Fibroblast of mammary gland (primary cell): ENCODE results near the gene POU3F2.

ENCODE experiments used
- DNase-seq: peaks from one replicate; pipeline ENCODE4 v3.0.0-alpha.2; 2010; ENCODE audit warnings: low read depth
- H3K4me3 ChIP-seq: 2 replicates; pipeline ENCODE4 v1.5.1; 2011; ENCODE audit warnings: low read depth, mild to moderate bottlenecking, low read length, moderate library complexity; ENCODE audit not compliant: control insufficient read depth
- CTCF ChIP-seq: conservative IDR thresholded peaks from 2 replicates; pipeline ENCODE4 v1.5.1; 2011; ENCODE audit warnings: low read depth, low read length, inconsistent platforms; ENCODE audit not compliant: control insufficient read depth, insufficient read depth

Gene POU3F2

GRCh38 chr6:98834060-98835031 lies at the start of gene POU3F2:
Gene POU3F2, plus strand, starts transcription at chr6:98834574. Its CDS starts 300 bp downstream, at chr6:98834874.
- TF ChIP-seq CTCF = no peak
- peak; percentile 62 for DNase-seq

GRCh38 chr6:98787435-98787834 lies 46.9 kb upstream of the POU3F2 start:
- H3K4me3 ChIP-seq = no peak overlapping the region
- no peak for DNase-seq
- TF ChIP-seq CTCF = no peak

More at GRCh38 chr6:98834060-98835031, at the start of gene POU3F2:
- peak within 1 kb of the TSS; percentile 27 for H3K4me3 ChIP-seq

DNA sequence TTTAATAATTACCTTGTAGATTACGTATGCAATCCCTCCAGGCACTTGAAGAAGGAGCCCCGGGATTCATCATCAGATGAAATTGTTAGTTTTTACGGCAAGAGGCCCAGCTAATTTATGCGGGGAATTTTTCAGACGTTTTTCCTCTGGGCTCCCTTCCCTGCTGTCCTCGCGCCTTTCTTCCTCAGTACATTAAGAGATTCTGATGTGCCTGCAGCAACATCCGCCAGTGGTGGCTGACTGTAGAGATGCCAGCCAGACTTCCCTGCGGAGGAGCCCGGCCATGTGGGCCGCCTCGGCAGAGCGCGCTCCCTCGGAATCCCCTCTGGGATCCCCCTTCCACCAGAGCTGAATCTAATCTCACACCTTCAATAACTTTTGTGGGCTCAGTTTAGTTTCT lies 46.4 kb upstream of the POU3F2 start:
- TF ChIP-seq CTCF = no peak
- DNase-seq = no peak
- H3K4me3 ChIP-seq = no peak overlapping the region

DNA sequence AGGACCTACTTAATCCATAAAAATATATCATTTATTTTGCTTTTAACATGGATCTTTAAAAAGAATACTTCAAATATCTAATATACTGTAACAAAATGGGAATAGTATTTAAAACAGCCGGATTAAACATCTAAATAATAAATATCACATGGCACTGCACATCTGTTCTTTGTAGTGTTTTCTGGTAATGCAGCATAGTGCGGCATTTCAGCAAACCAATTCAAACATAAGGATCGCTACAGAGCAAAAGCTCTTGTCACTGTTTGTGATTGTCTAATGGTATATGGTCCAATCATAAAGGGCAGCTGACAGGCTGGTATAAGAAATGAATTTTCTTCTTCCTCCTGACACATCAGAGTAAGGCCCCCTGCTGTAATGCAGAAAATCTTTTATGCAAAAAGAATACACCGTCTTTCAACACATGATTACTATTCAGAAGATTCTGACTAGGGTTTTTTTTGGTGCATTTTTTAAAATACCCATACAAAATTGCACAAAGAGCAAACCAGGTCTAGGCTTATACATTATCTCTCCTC lies 40.0 kb upstream of the POU3F2 start:
- TF ChIP-seq CTCF = no peak
- no peak overlapping the region for H3K4me3 ChIP-seq
- no peak for DNase-seq

GRCh38 chr6:98797217-98797994 lies 37.0 kb upstream of the POU3F2 start:
- DNase-seq = peak; percentile 1
- no peak for TF ChIP-seq CTCF

GRCh38 chr6:98800866-98801265 lies 33.5 kb upstream of the POU3F2 start:
- no peak for TF ChIP-seq CTCF
- no peak overlapping the region for H3K4me3 ChIP-seq
- no peak for DNase-seq

More at GRCh38 chr6:98797217-98797994, 37.0 kb upstream of the POU3F2 start:
- H3K4me3 ChIP-seq = no peak overlapping the region
